Vagina (tissue), 2 donors: ENCODE measurements around the gene SCAF11.

Experiments used
- CTCF ChIP-seq, 3 experiments: fragments of 450-650 bp in 2 of 3; fragments of 200-600 bp in 1 of 3; sonication (generic) in 1 of 3; IDR thresholded peaks; one replicate each; pipeline ENCODE4 v1.5.1; 2017 to 2019; ENCODE audit warnings: antibody characterized with exemption in 3 of 3, mild to moderate bottlenecking in 2 of 3, moderate library complexity in 2 of 3
- POLR2A ChIP-seq, 2 donors: fragments of 450-650 bp; IDR thresholded peaks; one replicate each; pipeline ENCODE4 v1.6.1; 2017; ENCODE audit warnings: antibody characterized with exemption in 2 of 2, mild to moderate bottlenecking in 2 of 2, moderate library complexity in 2 of 2
- POLR2AphosphoS5 ChIP-seq, 2 donors: sonication (generic); formaldehyde crosslinking; IDR thresholded peaks; one replicate each; pipeline ENCODE4 v1.9.0; 2017; ENCODE audit warnings: antibody characterized with exemption in 2 of 2, mild to moderate bottlenecking in 2 of 2, low read depth in 1 of 2; ENCODE audit not compliant: insufficient read depth in 1 of 2

- TF ChIP-seq POLR2A (IDR thresholded peaks at IDR 0.05) (no peak), CTCF (IDR thresholded peaks at IDR 0.05) (no peak), POLR2AphosphoS5 (IDR thresholded peaks at IDR 0.05; ENCODE audit: insufficient read depth in 1 of 2, low read depth in 1 of 2) (no peak)
Observed at GRCh38 chr12:45989287-45989686, 1.1 kb downstream of the SCAF11 start.
